CD14-positive monocyte (primary cell): Measurements from ENCODE around the gene CCND1. TPM values are rescaled to one million over a fixed set of nuclear protein-coding genes. Genes with fewer than 3 reads are reported as not detected.

ENCODE experiments used
- DNase-seq, 3 donors: peaks; one replicate each; pipeline ENCODE4 v3.0.0-alpha.2; 2011 to 2022
- H2AFZ ChIP-seq: 2 replicates; pipeline ENCODE4 v1.6.0; 2012; ENCODE audit warnings: mild to moderate bottlenecking, low read depth, low read length, inconsistent platforms; ENCODE audit not compliant: insufficient read depth, poor library complexity, severe bottlenecking
- H3K27ac ChIP-seq, 2 donors: 1 replicate in 1 of 2; 2 replicates in 1 of 2; pipeline ENCODE4 v1.5.1; 2012 to 2013; ENCODE audit warnings: low read length in 2 of 2, control low read depth in 1 of 2, inconsistent platforms in 1 of 2, low read depth in 1 of 2, mild to moderate bottlenecking in 1 of 2
- H3K27me3 ChIP-seq, 2 donors: one replicate each; pipeline versions ENCODE4 v1.6.0 to v1.6.1; 2011 to 2013; ENCODE audit warnings: low read length in 2 of 2; ENCODE audit not compliant: control insufficient read depth in 2 of 2, insufficient read depth in 2 of 2
- H3K36me3 ChIP-seq, 2 donors: replicated peaks in 1 of 2; 1 replicate in 1 of 2; 2 replicates in 1 of 2; pipeline versions ENCODE4 v1.5.1 to v1.6.1; 2012 to 2013; ENCODE audit warnings: low read length in 2 of 2, control low read depth in 1 of 2, inconsistent platforms in 1 of 2, mild to moderate bottlenecking in 1 of 2; ENCODE audit not compliant: insufficient read depth in 2 of 2, control insufficient read depth in 1 of 2
- H3K4me1 ChIP-seq, 2 donors: 1 replicate in 1 of 2; 2 replicates in 1 of 2; pipeline versions ENCODE4 v1.5.1 to v1.6.1; 2012 to 2013; ENCODE audit warnings: low read length in 2 of 2, control low read depth in 1 of 2, inconsistent platforms in 1 of 2, mild to moderate bottlenecking in 1 of 2, moderate library complexity in 1 of 2; ENCODE audit not compliant: insufficient read depth in 2 of 2, control insufficient read depth in 1 of 2
- H3K4me2 ChIP-seq: replicated peaks from 2 replicates; pipeline ENCODE3; 2012; ENCODE audit warnings: low read length, moderate library complexity, mild to moderate bottlenecking; ENCODE audit not compliant: poor library complexity, severe bottlenecking; ENCODE audit errors: extremely low read depth
- H3K4me3 ChIP-seq, 3 experiments: fragments of 200-600 bp in 1 of 3; sonication (generic) in 1 of 3; replicated peaks in 1 of 3; 1 replicate in 2 of 3; 2 replicates in 1 of 3; pipeline ENCODE4 v1.5.1; 2011 to 2013; ENCODE audit warnings: low read length in 3 of 3, mild to moderate bottlenecking in 3 of 3, control low read depth in 2 of 3, low read depth in 2 of 3, inconsistent platforms in 1 of 3, moderate library complexity in 1 of 3
- H3K79me2 ChIP-seq: 2 replicates; pipeline ENCODE4 v1.6.0; 2012; ENCODE audit warnings: mild to moderate bottlenecking, control low read depth, inconsistent platforms, low read length, moderate library complexity; ENCODE audit not compliant: insufficient read depth
- H3K9ac ChIP-seq: 2 replicates; pipeline ENCODE4 v1.6.0; 2017; ENCODE audit warnings: low read length, mild to moderate bottlenecking; ENCODE audit not compliant: insufficient read depth, poor library complexity, severe bottlenecking
- H3K9me3 ChIP-seq, 2 donors: replicated peaks in 1 of 2; 1 replicate in 1 of 2; 2 replicates in 1 of 2; pipeline versions ENCODE4 v1.5.1 to v1.6.1; 2012 to 2013; ENCODE audit warnings: low read length in 2 of 2, control low read depth in 1 of 2; ENCODE audit not compliant: control insufficient read depth in 1 of 2, insufficient read depth in 1 of 2
- H4K20me1 ChIP-seq: 2 replicates; pipeline ENCODE4 v1.6.0; 2012; ENCODE audit warnings: mild to moderate bottlenecking, low read length, control low read depth, moderate library complexity; ENCODE audit not compliant: insufficient read depth
- H3K27ac Mint-ChIP-seq, 7 donors: one replicate each; pipeline ENCODE4 v1.8.0; 2020; ENCODE audit warnings: mild to moderate bottlenecking in 7 of 7, mixed read lengths in 7 of 7, moderate library complexity in 6 of 7, inconsistent platforms in 2 of 7
- H3K27me3 Mint-ChIP-seq, 3 donors: one replicate each; pipeline ENCODE4 v1.8.0; 2021 to 2022; ENCODE audit warnings: low read depth in 3 of 3, mild to moderate bottlenecking in 3 of 3, mixed read lengths in 3 of 3, moderate library complexity in 3 of 3, inconsistent platforms in 1 of 3
- H3K36me3 Mint-ChIP-seq, 2 donors: one replicate each; pipeline ENCODE4 v1.8.0; 2020; ENCODE audit warnings: mixed read lengths in 2 of 2, inconsistent platforms in 1 of 2, mild to moderate bottlenecking in 1 of 2
- H3K4me1 Mint-ChIP-seq: one replicate; pipeline ENCODE4 v1.8.0; 2020; ENCODE audit warnings: mild to moderate bottlenecking, mixed read lengths
- H3K4me3 Mint-ChIP-seq, 2 donors: one replicate each; pipeline ENCODE4 v1.8.0; 2020; ENCODE audit warnings: mild to moderate bottlenecking in 2 of 2, mixed read lengths in 2 of 2, moderate library complexity in 1 of 2
- H3K9me3 Mint-ChIP-seq, 7 donors: one replicate each; pipeline ENCODE4 v1.8.0; 2020 to 2022; ENCODE audit warnings: mixed read lengths in 7 of 7, mild to moderate bottlenecking in 6 of 7, moderate library complexity in 6 of 7, inconsistent platforms in 2 of 7
- CTCF ChIP-seq: fragments of 200-600 bp; IDR thresholded peaks from one replicate; pipeline ENCODE4 v1.8.0; 2022; ENCODE audit warnings: antibody characterized with exemption, mild to moderate bottlenecking
- WGBS: methylation state at CpG from one replicate; pipeline ENCODE4 v1.1.5; 2013; ENCODE audit warnings: missing lambda C conversion rate; ENCODE audit not compliant: insufficient coverage; 5-methylcytosine and 5-hydroxymethylcytosine counted together
- intact Hi-C, 2 donors: fragments of 100-400 bp; cut with micrococcal nuclease; formaldehyde crosslinking; loops; one replicate each; pipeline versions ENCODE4 v1.15.0 to v1.15.1; 2023
- polyA plus RNA-seq, 3 donors: library from polyadenylated mRNA; depleted of rRNA in 1 of 3; unstranded in 2 of 3; stranded (reverse) in 1 of 3; fragments of 300-500 nt in 2 of 3; fragments of >200 nt in 1 of 3; fragmentation: Illumina TruSeq in 2 of 3; gene quantifications; 1 replicate in 2 of 3; 2 replicates in 1 of 3; pipeline ENCODE4 v1.2.3, GENCODE V29; 2012 to 2021

CCND1 gene
- polyA plus RNA-seq, 3 donors, result 0.01 TPM; not detected in 2

- Mint-ChIP-seq H3K27me3 (peaks cover 2 to 16% (median 3%) of the 10 kb centered on the region in 3 donors), H3K27ac (no peak overlapping the region), H3K9me3 (peaks cover 0 to 2% (median 0%) of the 10 kb centered on the region in 7 donors), H3K36me3 (no peaks in the 10 kb centered on the region), H3K4me3 (no peak overlapping the region), H3K4me1 (no peaks in the 10 kb centered on the region)
- intact Hi-C loops, result no loop called here
- Histone ChIP-seq H3K4me1 (no peaks in the 10 kb centered on the region), H3K27me3 (no peaks in the 10 kb centered on the region), H3K4me2 (no peak overlapping the region), H3K79me2 (no peaks in the 10 kb centered on the region), H3K36me3 (no peaks in the 10 kb centered on the region), H3K4me3 (no peak overlapping the region), H4K20me1 (no peaks in the 10 kb centered on the region), H3K9me3 (no peaks in the 10 kb centered on the region), H2AFZ (no peak overlapping the region), H3K27ac (no peak overlapping the region), H3K9ac (no peak overlapping the region)
- TF ChIP-seq CTCF, result no peak
- no peak for DNase-seq
- WGBS, result 93% methylated on average over 11 of the region's 12 CpGs
These were observed 39.7 kb upstream of the CCND1 start for GRCh38 chr11:69601011-69601975.

DNA sequence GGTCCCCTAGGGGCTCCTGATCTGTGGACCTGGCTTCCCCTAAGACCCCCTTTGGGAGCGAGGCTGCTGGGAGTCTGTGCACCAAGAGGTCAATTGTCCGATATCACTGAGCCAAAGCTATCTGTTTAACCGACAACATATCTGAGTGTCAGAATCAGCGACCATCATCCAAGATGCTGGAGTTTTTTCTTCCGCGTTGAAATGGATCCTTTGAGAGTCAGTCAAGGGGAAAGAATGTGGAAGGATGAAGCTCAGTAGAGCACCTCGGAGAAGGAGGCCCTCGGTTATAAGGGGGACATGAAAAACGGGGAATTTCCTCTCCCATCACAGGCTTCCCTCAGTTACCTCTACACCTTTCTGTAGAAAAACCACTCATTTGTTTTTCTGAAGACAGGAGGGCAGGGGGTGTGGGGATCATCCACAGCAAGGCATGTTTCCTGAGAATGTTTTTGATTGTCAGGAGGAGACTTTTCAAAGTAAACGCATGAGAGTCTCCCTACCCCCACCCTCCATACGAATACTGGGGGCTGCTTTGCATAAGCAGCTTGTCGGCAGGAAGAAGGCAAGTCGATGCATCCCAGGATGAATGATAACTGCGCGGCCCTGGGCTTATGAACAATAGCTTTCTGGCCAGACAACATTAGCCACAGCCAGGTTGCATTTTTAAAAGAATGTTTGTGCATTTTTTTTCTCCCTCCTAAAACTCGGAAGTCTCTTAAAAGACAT lies 37.7 kb upstream of the CCND1 start:
- Histone ChIP-seq H3K36me3 (no peaks in the 10 kb centered on the region), H2AFZ (no peak overlapping the region), H3K4me1 (no peaks in the 10 kb centered on the region), H3K79me2 (no peaks in the 10 kb centered on the region), H3K4me2 (no peak overlapping the region), H3K9ac (no peak overlapping the region), H3K9me3 (no peaks in the 10 kb centered on the region), H4K20me1 (no peaks in the 10 kb centered on the region), H3K4me3 (no peak overlapping the region), H3K27me3 (peaks cover 0 to 2% of the 10 kb centered on the region in 2 donors), H3K27ac (no peak overlapping the region)
- H3K4me1 Mint-ChIP-seq, result no peaks in the 10 kb centered on the region
- TF ChIP-seq CTCF, result no peak
- H3K4me3 Mint-ChIP-seq, result no peak overlapping the region
- H3K27ac Mint-ChIP-seq, result no peak overlapping the region
- intact Hi-C loops, result no loop called here
- H3K27me3 Mint-ChIP-seq, result peaks cover 3 to 19% (median 3%) of the 10 kb centered on the region in 3 donors
- peaks cover 2 to 10% (median 4%) of the 10 kb centered on the region in 7 donors for H3K9me3 Mint-ChIP-seq
- no peaks in the 10 kb centered on the region for H3K36me3 Mint-ChIP-seq
- DNase-seq, result no peak
- 90% methylated on average over 4 of the region's 16 CpGs for WGBS
